MCF 10A (cell line): ENCODE data around the gene SLC27A1. TPM values are rescaled to one million over a fixed set of nuclear protein-coding genes. Genes with fewer than 3 reads are reported as not detected.
A peak's percentile ranks its signal among the peaks of the same experiment; 100 is the strongest.

Source experiments
- BruUV-seq: library from RNA; stranded (reverse); fragments of 400-500 nt; replicated peaks from 2 replicates; lab custom pipeline; 2021; lab: Mats Ljungman, UMichigan
- CTCF ChIA-PET: fragments of 300-600 bp; sonication (Branson Sonifier 250); formaldehyde crosslinking; extraction: SDS; loops from one replicate; lab custom pipeline; 2021; ENCODE audit warnings: antibody characterized with exemption, inconsistent platforms; lab: Yijun Ruan, JAX
- POLR2A ChIA-PET: fragments of 300-600, 350-650 bp; sonication (Branson Sonifier 250); formaldehyde crosslinking; extraction: SDS; loops from one replicate; lab custom pipeline; 2020; ENCODE audit warnings: antibody characterized with exemption, inconsistent platforms; lab: Yijun Ruan, JAX
- DNase-seq: peaks from one replicate; pipeline ENCODE4 v3.0.0-alpha.2; 2018; ENCODE audit not compliant: unreplicated experiment
- H3K27ac Mint-ChIP-seq: one replicate; pipeline ENCODE4 v1.8.0; 2022; ENCODE audit warnings: mild to moderate bottlenecking, low read depth, mixed read lengths; ENCODE audit not compliant: unreplicated experiment
- H3K27me3 Mint-ChIP-seq: one replicate; pipeline ENCODE4 v1.8.0; 2022; ENCODE audit warnings: mixed read lengths; ENCODE audit not compliant: insufficient read depth, unreplicated experiment
- H3K36me3 Mint-ChIP-seq: one replicate; pipeline ENCODE4 v1.8.0; 2022; ENCODE audit warnings: mild to moderate bottlenecking, moderate library complexity, mixed read lengths; ENCODE audit not compliant: insufficient read depth, unreplicated experiment
- H3K4me1 Mint-ChIP-seq: one replicate; pipeline ENCODE4 v1.8.0; 2022; ENCODE audit warnings: mixed read lengths; ENCODE audit not compliant: insufficient read depth, unreplicated experiment
- H3K4me3 Mint-ChIP-seq: one replicate; pipeline ENCODE4 v1.8.0; 2022; ENCODE audit warnings: mild to moderate bottlenecking, moderate library complexity, mixed read lengths; ENCODE audit not compliant: unreplicated experiment
- H3K9me3 Mint-ChIP-seq: one replicate; pipeline ENCODE4 v1.8.0; 2022; ENCODE audit warnings: mixed read lengths; ENCODE audit not compliant: unreplicated experiment
- intact Hi-C: fragments of 100-400 bp; cut with micrococcal nuclease; formaldehyde crosslinking; loops from 2 replicates; pipeline ENCODE4 v1.14.1; 2022
- total RNA-seq: library from RNA; stranded (reverse); gene quantifications from 2 replicates; pipeline ENCODE4 v1.2.3, GENCODE V29; 2022
- TF ChIP-seq, protein P1 (sequence below): fragments of 200-600 bp; IDR thresholded peaks from one replicate; pipeline ENCODE4 v1.8.0; 2022; ENCODE audit warnings: antibody characterized with exemption, mild to moderate bottlenecking; ENCODE audit not compliant: unreplicated experiment

Gene SLC27A1
- total RNA-seq, 1 experiment from 2014 or later = 5.0 TPM

DNA sequence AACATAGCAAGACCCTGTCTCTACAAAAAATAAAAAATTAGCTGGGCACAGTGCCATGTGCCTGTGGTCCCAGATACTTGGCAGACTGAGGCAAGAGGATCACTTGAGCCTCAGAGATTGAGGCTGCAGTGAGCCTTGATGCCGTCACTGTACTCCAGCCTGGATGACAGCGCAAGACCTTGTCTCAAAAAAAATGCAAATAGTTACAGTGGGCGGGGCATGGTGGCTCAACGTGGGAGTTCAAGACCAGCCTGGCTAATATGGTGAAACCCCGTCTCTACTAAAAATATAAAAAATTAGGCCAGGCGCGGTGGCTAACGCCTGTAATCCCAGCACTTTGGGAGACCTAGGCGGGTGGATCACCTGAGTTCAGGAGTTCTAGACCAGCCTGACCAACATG lies 49.6 kb downstream of the SLC27A1 start:
- ChIA-PET CTCF (no interaction called here), POLR2A (interaction anchor here (1.1 kb wide), 1 partner anchor 9 kb away, joined by 5 read pairs; the partner anchor contains the start of gene PGLS)
- H3K4me1 Mint-ChIP-seq = no peaks in the 10 kb centered on the region
- H3K4me3 Mint-ChIP-seq = no peak overlapping the region
- H3K36me3 Mint-ChIP-seq = peaks cover 52% of the 10 kb centered on the region
- TF ChIP-seq, protein P1, sequence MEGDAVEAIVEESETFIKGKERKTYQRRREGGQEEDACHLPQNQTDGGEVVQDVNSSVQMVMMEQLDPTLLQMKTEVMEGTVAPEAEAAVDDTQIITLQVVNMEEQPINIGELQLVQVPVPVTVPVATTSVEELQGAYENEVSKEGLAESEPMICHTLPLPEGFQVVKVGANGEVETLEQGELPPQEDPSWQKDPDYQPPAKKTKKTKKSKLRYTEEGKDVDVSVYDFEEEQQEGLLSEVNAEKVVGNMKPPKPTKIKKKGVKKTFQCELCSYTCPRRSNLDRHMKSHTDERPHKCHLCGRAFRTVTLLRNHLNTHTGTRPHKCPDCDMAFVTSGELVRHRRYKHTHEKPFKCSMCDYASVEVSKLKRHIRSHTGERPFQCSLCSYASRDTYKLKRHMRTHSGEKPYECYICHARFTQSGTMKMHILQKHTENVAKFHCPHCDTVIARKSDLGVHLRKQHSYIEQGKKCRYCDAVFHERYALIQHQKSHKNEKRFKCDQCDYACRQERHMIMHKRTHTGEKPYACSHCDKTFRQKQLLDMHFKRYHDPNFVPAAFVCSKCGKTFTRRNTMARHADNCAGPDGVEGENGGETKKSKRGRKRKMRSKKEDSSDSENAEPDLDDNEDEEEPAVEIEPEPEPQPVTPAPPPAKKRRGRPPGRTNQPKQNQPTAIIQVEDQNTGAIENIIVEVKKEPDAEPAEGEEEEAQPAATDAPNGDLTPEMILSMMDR = no peak
- no peak overlapping the region for H3K27ac Mint-ChIP-seq
- no peaks in the 10 kb centered on the region for H3K27me3 Mint-ChIP-seq
- no peaks in the 10 kb centered on the region for H3K9me3 Mint-ChIP-seq
- no peak for DNase-seq
- intact Hi-C loops = no loop called here
- no TSS peak for BruUV-seq

- ChIA-PET CTCF (no interaction called here), POLR2A (interaction anchor here (0.6 to 1.1 kb wide), 3 partner anchors 9 to 672 kb away, joined by 4 to 5 read pairs (median 4); partner anchors contain the start of genes MPV17L2 and PGLS)
- no peaks in the 10 kb centered on the region for H3K27me3 Mint-ChIP-seq
- TF ChIP-seq, protein P1 = no peak
- H3K4me3 Mint-ChIP-seq = no peak overlapping the region
- H3K27ac Mint-ChIP-seq = no peak overlapping the region
- intact Hi-C loops = no loop called here
- peaks cover 48% of the 10 kb centered on the region for H3K36me3 Mint-ChIP-seq
- no peak for DNase-seq
- no TSS peak for BruUV-seq
- H3K9me3 Mint-ChIP-seq = no peaks in the 10 kb centered on the region
- no peaks in the 10 kb centered on the region for H3K4me1 Mint-ChIP-seq
Observed at GRCh38 chr19:17520865-17521264, 50.5 kb downstream of the SLC27A1 start.

DNA sequence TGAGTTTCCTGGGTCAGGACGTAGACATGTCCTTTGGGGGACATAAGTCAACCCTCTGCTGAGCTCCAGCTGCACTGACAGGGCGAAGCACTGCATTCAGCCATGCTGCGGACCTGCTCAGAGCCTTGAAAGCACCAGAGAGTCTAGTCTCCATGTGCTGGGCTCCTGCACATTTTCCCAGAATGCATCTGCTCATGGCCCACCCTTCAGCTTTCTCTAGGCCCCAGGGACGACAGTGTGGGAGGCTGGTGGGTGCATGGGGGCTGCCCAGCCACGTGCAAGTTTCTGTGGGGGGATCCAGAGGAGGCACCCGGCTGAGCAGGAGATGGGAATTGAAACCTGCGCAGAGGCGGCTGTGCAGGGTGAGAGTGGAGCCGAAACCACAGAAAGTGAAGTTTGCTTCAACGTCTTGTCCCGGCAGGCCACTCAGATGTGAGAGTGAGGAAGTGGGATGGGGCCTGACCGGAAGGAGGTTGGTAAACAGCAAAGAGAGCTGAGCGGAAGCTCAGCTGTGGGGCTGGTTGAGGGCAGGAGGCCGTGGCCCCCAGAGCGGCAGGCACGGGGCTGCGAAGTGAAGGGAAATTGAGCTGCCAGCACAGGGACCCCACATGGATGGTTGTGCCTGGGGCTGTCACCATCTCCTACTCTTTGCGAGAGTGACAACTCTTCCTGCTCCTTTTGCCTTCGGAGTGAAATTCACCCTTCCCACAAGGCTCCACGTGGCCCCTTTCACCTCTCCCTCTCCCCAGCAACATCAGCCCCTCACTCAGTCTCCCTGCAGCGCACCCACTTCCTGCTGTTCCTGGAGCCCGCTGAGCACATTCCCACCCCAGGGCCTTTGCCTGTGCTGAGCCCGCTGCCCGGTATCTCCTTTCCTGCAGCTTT lies 52.9 kb downstream of the SLC27A1 start:
- CTCF ChIA-PET = interaction anchor here (0.7 kb wide), 2 partner anchors 50 to 152 kb away, joined by 3 read pairs; no protein-coding TSS in a partner anchor
- Mint-ChIP-seq H3K27me3 (peaks cover under 1% of the 10 kb centered on the region), H3K4me1 (no peaks in the 10 kb centered on the region), H3K36me3 (peaks cover 30% of the 10 kb centered on the region), H3K4me3 (no peak overlapping the region), H3K27ac (no peak overlapping the region), H3K9me3 (no peaks in the 10 kb centered on the region)
- POLR2A ChIA-PET = no interaction called here
- intact Hi-C loops = no loop called here
- BruUV-seq = no TSS peak
- TF ChIP-seq, protein P1 = no peak
- DNase-seq = no peak

DNA sequence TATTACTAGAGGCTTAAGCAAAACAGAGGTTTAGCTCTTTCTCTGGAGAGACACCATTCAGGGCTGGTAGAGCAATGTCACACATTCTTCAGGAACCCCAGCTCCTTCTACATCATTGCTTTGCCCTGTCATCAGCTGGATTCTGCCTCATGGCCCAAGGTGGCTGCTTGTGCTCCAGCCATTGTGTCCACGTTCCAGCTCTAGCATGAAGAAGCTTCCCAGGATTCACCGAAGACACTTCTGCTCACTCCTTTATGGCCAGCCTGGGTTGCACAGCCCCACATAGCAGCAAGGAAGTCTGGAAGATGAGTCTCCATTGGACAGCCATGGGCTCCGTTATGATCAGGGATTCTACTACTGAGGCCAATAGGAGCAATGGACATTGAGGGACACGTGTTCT lies 54.3 kb downstream of the SLC27A1 start:
- CTCF ChIA-PET = interaction anchor here (0.6 to 0.8 kb wide), 2 partner anchors 39 to 1816 kb away, joined by 4 to 5 read pairs; no protein-coding TSS in a partner anchor
- DNase-seq = no peak
- peaks cover 22% of the 10 kb centered on the region for H3K36me3 Mint-ChIP-seq
- peaks cover 11% of the 10 kb centered on the region for H3K27me3 Mint-ChIP-seq
- H3K27ac Mint-ChIP-seq = peak overlapping the region; percentile 74
- H3K4me1 Mint-ChIP-seq = no peaks in the 10 kb centered on the region
- POLR2A ChIA-PET = interaction anchor here (1.1 kb wide), 1 partner anchor 12 kb away, joined by 3 read pairs; no protein-coding TSS in a partner anchor
- no peak overlapping the region for H3K4me3 Mint-ChIP-seq
- peaks cover 8% of the 10 kb centered on the region for H3K9me3 Mint-ChIP-seq
- no TSS peak for BruUV-seq
- TF ChIP-seq, protein P1 = no peak
- intact Hi-C loops = no loop called here
